Activated effector memory CD4-positive, alpha-beta T cell treated with Interleukin-2 at 50 U/mL for 16 hours (primary cell): Measurements from ENCODE around the gene HOXD1.

Experiments
- DNase-seq: peaks from one replicate; pipeline ENCODE4 v3.0.0-alpha.2; 2020

Gene HOXD1

DNA sequence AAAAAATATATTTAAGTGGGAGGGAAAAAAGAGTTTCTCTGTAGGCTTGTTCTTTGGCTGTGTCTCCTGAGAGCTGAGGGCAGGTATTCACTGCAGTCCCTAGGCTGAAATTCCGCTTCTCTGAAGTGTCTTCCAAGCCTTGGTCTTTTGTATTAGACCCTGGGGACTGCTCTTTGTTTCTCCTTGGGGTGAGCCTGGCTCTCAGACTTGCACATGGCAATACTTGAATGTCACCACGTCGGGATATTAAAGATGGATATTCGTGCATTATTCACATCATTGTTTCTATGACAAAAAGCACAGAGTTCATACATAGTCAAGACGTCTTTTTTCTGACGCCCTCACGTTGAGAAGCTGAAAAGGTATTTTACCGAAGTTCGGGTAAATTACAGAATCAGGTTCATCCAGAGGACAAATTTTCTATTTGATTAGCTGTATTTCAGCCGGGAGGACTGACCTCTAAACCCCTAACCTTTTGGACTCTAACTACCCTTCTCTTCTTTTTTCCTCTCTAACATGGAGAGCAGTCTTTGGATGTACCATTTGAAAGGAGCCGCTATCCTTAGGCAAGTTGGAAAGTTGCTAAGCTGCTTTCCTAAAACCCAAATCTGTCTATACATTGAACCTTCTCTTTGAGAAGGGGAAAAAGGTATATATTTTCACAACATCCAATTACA is 33.8 kb upstream of the HOXD1 start:
- no peak for DNase-seq

- DNase-seq, result no peak
These were observed 33.0 kb upstream of the HOXD1 start for GRCh38 chr2:176155356-176156044.

- no peak for DNase-seq
These were observed 32.1 kb upstream of the HOXD1 start for GRCh38 chr2:176156301-176156806.

DNA sequence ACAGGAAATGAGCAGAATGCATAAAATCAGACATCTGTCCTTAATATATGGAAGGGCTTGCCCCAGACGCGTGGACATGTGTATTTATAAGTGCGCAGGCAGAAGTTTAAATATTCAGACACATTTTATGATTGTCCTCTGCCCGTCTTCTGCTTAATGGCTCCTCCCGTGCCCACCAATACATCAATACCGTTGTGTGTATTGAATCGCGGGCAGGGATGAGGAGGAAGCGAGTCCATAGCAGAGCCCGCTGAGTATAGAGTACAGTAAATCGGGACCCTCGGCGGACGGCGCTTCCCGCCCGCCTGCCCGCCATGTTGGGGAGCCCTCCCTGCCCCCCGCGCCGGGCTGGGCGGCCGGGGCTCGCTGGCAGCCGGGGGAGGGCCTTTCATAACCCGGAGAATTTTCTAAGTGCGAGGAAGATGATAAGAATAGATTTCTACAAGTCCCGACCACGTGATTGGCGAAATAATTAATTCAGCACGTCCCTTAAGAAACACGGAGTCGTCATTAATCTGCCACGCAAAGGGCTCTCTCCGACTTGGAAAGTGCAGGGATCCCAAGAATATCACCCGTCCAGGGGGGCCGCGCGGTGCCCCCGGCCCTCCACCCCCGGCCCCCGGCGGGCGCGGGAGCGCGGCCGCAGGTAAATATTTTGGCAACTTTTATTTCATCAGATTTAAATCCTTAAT is 31.5 kb upstream of the HOXD1 start, which contains the start of gene HOXD3:
HOXD3 (plus strand) TSS at position 501 of the 692 bp plus-strand sequence. CDS start 11,808 bp downstream, outside the sequence.
- no peak for DNase-seq

DNA sequence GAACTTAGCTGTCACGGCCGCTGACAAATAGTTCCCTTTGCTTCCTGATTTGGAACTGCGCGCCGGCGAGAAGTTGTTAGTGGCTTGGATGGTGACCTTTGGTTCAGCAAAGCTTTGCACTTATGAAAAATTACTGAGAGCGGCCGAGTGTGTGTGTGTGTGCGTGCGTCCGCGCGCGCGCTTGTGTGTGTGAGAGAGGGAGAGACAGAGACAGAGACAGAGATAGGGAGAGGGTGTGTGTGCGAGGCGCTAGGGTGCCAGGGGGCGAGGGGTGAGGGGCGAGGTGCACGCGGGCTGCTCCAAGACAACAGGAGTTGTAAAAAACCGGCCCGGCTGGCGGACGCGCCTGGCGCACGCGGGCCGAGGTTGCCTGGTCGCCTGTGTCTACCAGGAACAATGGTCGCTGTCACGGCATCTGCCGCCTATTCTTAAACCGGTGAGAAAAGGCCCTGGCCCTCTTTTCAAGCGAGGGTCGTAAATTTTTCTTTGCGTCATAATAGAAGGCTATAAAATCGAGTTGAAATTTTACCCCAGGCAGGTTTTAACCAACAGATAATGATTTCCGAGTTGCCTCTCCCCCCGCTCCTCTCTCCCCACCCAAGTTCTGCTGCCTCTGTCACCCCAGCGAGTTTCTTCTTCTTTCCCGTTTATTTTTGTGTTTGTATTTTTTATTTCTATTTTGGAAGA is 30.8 kb upstream of the HOXD1 start:
- DNase-seq, result no peak

DNA sequence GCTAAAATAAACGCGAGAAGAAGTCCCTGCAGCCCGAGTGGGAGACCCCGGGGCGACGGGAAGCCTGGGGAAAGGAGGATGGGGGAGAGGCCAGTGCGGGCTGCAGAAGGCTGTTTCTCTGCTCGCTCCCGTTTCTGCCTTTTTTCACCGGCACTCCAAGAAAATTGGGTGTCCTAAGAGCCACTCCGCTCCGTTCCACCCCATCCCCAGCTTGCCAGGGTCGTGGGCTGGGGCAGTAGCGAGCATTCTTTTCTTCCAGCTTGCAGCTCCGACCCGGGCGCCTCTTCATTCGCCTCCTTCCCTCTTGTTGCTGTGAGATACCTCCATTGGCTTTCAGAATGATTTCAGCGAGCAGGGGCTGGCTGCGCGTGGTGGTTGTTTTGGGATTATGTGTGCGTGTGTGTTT is 30.3 kb upstream of the HOXD1 start:
- DNase-seq, result no peak

DNA sequence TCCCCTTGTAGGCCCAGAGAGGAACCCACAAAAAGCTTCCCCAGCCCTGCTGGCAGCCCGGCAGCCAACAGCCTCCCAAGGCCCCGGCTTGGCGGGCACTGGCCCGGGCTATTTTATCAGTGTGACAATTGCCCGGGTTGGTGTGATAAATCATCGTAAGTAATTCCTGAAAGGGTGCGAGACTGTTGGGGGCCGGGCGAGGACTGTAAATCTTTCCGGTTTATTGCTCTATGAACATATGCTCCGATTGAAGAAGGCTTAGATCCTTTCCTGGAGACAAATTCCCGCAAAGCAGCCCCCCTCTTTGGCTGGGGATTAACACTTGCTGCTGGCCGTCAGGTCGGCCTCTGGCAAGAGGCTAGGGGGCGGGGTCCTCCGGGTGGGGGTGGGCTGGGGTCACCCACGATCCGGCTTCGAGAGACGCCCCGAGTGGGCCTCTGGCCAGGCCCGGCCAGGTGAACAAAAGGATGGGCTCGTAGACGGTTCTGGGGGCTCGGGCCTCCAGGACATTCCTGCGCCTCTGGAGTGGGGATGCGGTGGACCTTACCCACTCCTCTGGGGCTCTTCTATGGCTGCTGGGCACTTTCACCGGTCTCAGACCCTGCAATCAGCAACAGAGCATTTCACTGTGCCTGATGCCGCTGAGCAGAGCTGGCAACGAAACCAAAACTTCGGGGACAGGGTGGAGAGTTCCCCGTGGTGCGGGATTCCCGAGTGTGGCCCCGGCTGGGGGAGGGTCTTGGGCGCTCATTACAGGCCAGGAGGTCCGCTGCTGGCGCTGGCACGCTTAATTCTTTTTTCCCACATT is 29.4 kb upstream of the HOXD1 start:
- no peak for DNase-seq

GRCh38 chr2:176159663-176160250 is 28.7 kb upstream of the HOXD1 start:
- no peak for DNase-seq

DNA sequence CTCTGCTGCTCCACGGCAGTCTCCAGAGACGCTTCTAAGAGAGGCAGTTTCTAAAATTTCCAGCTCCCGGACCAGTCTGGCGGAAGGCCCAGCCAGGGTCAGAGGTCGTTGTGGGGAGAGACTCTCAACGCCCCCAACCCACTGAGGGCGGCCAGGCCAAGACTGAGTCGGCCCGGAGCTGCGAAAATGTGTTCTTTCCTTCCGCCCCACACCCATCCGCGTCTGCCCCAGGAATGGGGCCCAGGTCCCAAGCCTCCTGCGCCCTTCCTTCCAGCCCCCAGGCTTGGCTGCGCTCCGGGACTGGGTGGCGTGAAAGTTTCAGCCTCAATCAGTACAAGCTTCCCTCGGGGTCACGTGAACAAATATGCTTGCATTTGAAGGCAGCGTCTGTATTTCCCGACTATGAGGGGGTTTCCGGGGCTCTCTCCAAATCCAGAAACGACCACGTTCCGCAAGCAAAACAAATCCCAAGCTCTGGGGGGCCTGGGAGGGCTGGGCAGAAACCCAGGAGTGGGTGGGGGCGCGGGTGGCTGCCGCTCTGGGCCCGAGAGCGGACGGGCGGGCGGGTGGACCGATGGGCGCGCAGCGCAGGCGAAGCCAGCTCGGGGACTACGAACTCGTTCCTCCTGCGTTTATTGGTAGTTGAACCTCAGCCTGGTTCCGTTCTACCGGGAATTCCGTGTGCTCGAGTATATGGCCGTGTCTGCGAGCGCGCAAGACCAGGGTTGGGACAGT is 28.1 kb upstream of the HOXD1 start:
- DNase-seq, result no peak

- DNase-seq, result no peak
These were observed 27.3 kb upstream of the HOXD1 start for GRCh38 chr2:176160986-176161824.

GRCh38 chr2:176161825-176162626 is 26.4 kb upstream of the HOXD1 start:
- no peak for DNase-seq

DNA sequence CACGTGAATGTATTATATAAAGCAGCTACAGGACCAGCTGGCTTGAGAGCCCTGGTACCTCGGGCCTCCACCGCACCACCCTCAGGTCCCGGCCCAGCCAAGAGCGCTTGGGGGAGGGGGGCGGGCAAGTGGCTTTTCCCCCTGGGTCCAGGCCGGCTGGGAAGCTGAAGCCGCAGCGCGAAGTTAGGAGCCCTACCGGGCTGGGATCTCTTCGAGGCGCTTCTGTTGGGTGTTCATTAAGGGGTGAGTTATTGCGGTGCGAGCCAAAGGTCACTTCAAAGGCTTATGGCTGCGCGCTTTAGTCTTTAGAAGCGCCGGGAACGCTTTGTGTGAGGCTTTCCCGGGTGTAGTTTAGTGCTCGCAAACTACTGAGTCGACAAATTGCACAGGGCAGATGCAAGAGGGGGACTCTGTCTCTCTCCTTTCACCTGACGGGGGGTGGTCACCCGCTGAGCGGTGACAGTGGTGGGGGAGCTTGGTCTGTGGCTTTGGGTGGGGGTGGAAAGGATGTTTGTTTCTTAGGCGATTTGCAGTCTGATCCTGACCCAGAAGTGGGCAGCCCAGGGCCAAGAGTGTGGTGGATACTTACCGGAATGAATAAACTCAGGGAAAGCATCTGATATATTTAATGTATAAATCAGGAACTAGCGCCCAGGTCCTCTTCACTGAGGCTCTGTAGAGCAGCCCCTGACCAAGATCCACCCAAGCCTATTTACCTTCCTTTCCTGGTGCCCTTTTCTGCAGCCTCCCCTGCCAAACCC is 25.4 kb upstream of the HOXD1 start:
- DNase-seq, result no peak

GRCh38 chr2:176163672-176164056 is 24.8 kb upstream of the HOXD1 start:
- DNase-seq, result no peak

- DNase-seq, result no peak
These were observed 24.3 kb upstream of the HOXD1 start for GRCh38 chr2:176164201-176164600.

DNA sequence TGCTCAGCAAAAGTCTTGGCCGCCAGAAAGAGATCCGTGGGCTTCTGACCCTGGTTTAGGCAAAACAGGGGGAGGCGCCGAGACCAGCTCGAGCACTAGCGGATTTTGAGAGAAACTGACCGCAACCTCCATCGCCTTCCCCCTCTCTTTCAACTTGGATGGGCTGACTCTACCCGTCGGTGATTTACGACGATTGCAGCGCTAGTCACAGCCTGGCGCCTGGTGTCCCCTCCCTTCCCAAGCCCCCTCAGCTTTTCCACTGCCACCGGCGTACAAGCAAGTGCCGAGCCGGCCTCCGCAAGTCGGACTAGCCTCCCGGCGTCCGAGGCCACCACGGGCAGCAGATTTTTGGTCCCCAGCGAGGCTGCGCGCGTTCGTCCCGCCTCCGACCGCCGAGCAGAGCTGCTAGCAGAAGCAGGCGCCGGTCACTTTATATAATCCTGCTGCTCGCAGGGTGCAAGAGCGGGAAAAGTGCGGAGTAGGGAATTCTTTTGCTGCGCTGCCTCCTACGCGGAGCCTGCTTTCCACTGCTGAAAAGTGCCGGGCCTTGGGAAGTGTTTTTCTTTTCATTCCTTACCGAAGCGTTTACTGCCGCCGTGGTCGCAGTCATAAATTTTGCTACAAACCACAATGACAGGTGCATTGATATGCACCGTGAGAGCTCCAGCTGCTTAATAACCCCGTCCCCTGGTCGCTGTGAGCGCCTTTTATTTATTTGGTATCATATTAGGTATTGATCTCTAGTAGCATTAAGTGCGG is 23.7 kb upstream of the HOXD1 start:
- no peak for DNase-seq

GRCh38 chr2:176165370-176166050 is 23.0 kb upstream of the HOXD1 start:
- DNase-seq, result no peak

GRCh38 chr2:176166272-176166671 is 22.2 kb upstream of the HOXD1 start:
- no peak for DNase-seq
